K562 (cell line): Measurements from ENCODE around the gene ABCA7. TPM values are rescaled to one million over a fixed set of nuclear protein-coding genes. Genes with fewer than 3 reads are reported as not detected.

ENCODE experiments used
- ATAC-seq: fragments of 200-7000 bp; cut with Tn5 transposase; 3 replicates; pipeline ENCODE4 v1.9.1; 2020; ENCODE audit warnings: moderate library complexity
- BruUV-seq: library from RNA; stranded (reverse); fragments of 400-500 nt; replicated peaks from 2 replicates; lab custom pipeline; 2021; lab: Mats Ljungman, UMichigan
- CTCF ChIA-PET: fragments of 300-600 bp; formaldehyde crosslinking; extraction: SDS; loops from one replicate; lab custom pipeline; 2021; ENCODE audit warnings: low intra/inter-chr PET ratio; lab: Yijun Ruan, JAX
- POLR2A ChIA-PET: fragments of 300-600, 350-650 bp; sonication (Branson Sonifier 250); formaldehyde crosslinking; extraction: SDS; loops from one replicate; lab custom pipeline; 2021; ENCODE audit warnings: antibody characterized with exemption, inconsistent platforms; lab: Yijun Ruan, JAX
- DNase-seq, 4 experiments: peaks; one replicate each; pipeline versions ENCODE4 v3.0.0 to v3.0.0-alpha.2; 2011 to 2018; ENCODE audit warnings: low spot score in 3 of 4, mixed read lengths in 3 of 4; ENCODE audit errors: extremely low read depth in 1 of 4
- FAIRE-seq: peaks from 2 replicates; lab custom pipeline; 2011; peaks lifted over from hg19 to GRCh38; lab: Jason Lieb, UNC
- H2AFZ ChIP-seq: 2 replicates; pipeline ENCODE4 v1.6.0; 2011; ENCODE audit warnings: low read depth, low read length, control low read depth, inconsistent platforms
- H3K27ac ChIP-seq: fragments of 200-600 bp; 3 replicates; pipeline ENCODE4 v1.8.0; 2011; ENCODE audit warnings: low read depth, mild to moderate bottlenecking, control low read depth, inconsistent platforms, low read length, moderate library complexity, mixed read lengths; ENCODE audit errors: extremely low read depth
- H3K27me3 ChIP-seq, 2 experiments: fragments of 300-600 bp in 1 of 2; 2 replicates in 1 of 2; 3 replicates in 1 of 2; pipeline versions ENCODE4 v1.6.0 to v1.8.0; 2011; ENCODE audit warnings: inconsistent platforms in 2 of 2, low read length in 2 of 2, mild to moderate bottlenecking in 1 of 2, mixed read lengths in 1 of 2, moderate library complexity in 1 of 2; ENCODE audit not compliant: control insufficient read depth in 2 of 2, insufficient read depth in 2 of 2
- H3K36me3 ChIP-seq: fragments of 300-600 bp; 3 replicates; pipeline ENCODE4 v1.8.0; 2011; ENCODE audit warnings: mild to moderate bottlenecking, low read length, inconsistent platforms; ENCODE audit not compliant: control insufficient read depth, insufficient read depth
- H3K4me1 ChIP-seq, 2 experiments: fragments of 200-600 bp in 1 of 2; replicated peaks in 1 of 2; 2 replicates in 1 of 2; 3 replicates in 1 of 2; pipeline versions ENCODE4 v1.5.1 to v1.8.0; 2011; ENCODE audit warnings: inconsistent platforms in 2 of 2, low read length in 2 of 2, mild to moderate bottlenecking in 1 of 2, mixed read lengths in 1 of 2, moderate library complexity in 1 of 2; ENCODE audit not compliant: control insufficient read depth in 2 of 2, insufficient read depth in 2 of 2
- H3K4me2 ChIP-seq: 2 replicates; pipeline ENCODE4 v1.6.1; 2011; ENCODE audit warnings: low read length, control low read depth, inconsistent platforms, mixed read lengths; ENCODE audit not compliant: insufficient read depth
- H3K4me3 ChIP-seq: fragments of 200-600 bp; sonication (generic), shearing (Covaris generic); 2 replicates; pipeline ENCODE4 v1.5.1; 2016; ENCODE audit warnings: control low read depth, inconsistent platforms
- H3K79me2 ChIP-seq: fragments of 200-600 bp; 3 replicates; pipeline ENCODE4 v1.8.0; 2011; ENCODE audit warnings: low read length, inconsistent platforms; ENCODE audit not compliant: control insufficient read depth, insufficient read depth
- H3K9ac ChIP-seq, 2 experiments: 2 replicates each; pipeline versions ENCODE4 v1.6.0 to v1.6.1; 2011; ENCODE audit warnings: low read depth in 2 of 2, low read length in 2 of 2, control low read depth in 1 of 2, inconsistent platforms in 1 of 2, mild to moderate bottlenecking in 1 of 2, mixed read lengths in 1 of 2; ENCODE audit not compliant: insufficient read depth in 1 of 2
- H3K9me1 ChIP-seq: one replicate; pipeline ENCODE4 v1.6.0; 2011; ENCODE audit warnings: inconsistent platforms, mild to moderate bottlenecking, low read length, moderate library complexity; ENCODE audit not compliant: control insufficient read depth, insufficient read depth
- H3K9me3 ChIP-seq: replicated peaks from 2 replicates; pipeline ENCODE4 v1.5.1; 2011; ENCODE audit warnings: low read depth, low read length, inconsistent platforms; ENCODE audit not compliant: control insufficient read depth, insufficient read depth
- H4K20me1 ChIP-seq: replicated peaks from 2 replicates; pipeline ENCODE4 v1.6.1; 2011; ENCODE audit warnings: low read length, inconsistent platforms, mixed read lengths; ENCODE audit not compliant: control insufficient read depth, insufficient read depth
- CHD4 ChIP-seq: fragments of 200-600 bp; sonication (generic); IDR thresholded peaks from 3 replicates; pipeline ENCODE4 v1.6.1; 2012; ENCODE audit warnings: low read depth, mild to moderate bottlenecking, mixed read lengths, low read length, inconsistent platforms; ENCODE audit not compliant: insufficient read depth, insufficient replicate concordance, poor library complexity, severe bottlenecking
- GTF2F1 ChIP-seq: IDR thresholded peaks from 2 replicates; pipeline ENCODE4 v1.6.1; 2011; ENCODE audit warnings: low read depth, low read length, improper control_type of control experiment
- HDAC6 ChIP-seq: IDR thresholded peaks from 2 replicates; pipeline ENCODE4 v1.6.1; 2012; ENCODE audit warnings: low read depth, mild to moderate bottlenecking, control low read depth, inconsistent platforms, low read length, moderate library complexity
- LCOR ChIP-seq: sonication (generic); formaldehyde crosslinking; IDR thresholded peaks from 2 replicates; pipeline ENCODE4 v1.8.0; 2022; ENCODE audit warnings: mild to moderate bottlenecking, missing genetic modification reagents
- PCBP1 ChIP-seq: fragments of 200-400 bp; formaldehyde crosslinking; IDR thresholded peaks from 2 replicates; pipeline ENCODE4 v1.6.1; 2018; ENCODE audit warnings: mild to moderate bottlenecking, low read depth, low read length; ENCODE audit not compliant: poor library complexity, severe bottlenecking
- PHB ChIP-seq: fragments of 250-450 bp; sonication (Bioruptor Pico); IDR thresholded peaks from 2 replicates; pipeline ENCODE4 v1.5.0; 2021
- POLR2G ChIP-seq: fragments of 200-400 bp; formaldehyde crosslinking; IDR thresholded peaks from 2 replicates; pipeline ENCODE4 v1.6.1; 2017; ENCODE audit warnings: low read depth, mild to moderate bottlenecking, antibody characterized with exemption, low read length, moderate library complexity
- RBBP5 ChIP-seq: fragments of 200-600 bp; sonication (generic); IDR thresholded peaks from 2 replicates; pipeline ENCODE4 v1.6.1; 2012; ENCODE audit warnings: borderline replicate concordance, mild to moderate bottlenecking, low read length, control low read depth, inconsistent platforms; ENCODE audit not compliant: insufficient read depth, poor library complexity, severe bottlenecking
- RBFOX2 ChIP-seq: fragments of 200-400 bp; formaldehyde crosslinking; IDR thresholded peaks from 2 replicates; pipeline ENCODE4 v1.6.1; 2017; ENCODE audit warnings: low read depth, mild to moderate bottlenecking, low read length, moderate library complexity
- SIRT6 ChIP-seq: IDR thresholded peaks from one replicate; pipeline ENCODE4 v1.6.1; 2012; ENCODE audit warnings: low read depth, mild to moderate bottlenecking, control low read depth, inconsistent platforms, low read length, moderate library complexity
- SMARCC2 ChIP-seq: fragments of 450-650 bp; IDR thresholded peaks from 2 replicates; pipeline ENCODE4 v1.6.1; 2017; ENCODE audit warnings: antibody characterized with exemption, moderate library complexity, mild to moderate bottlenecking, low read depth
- SP1 ChIP-seq: sonication (generic); formaldehyde crosslinking; IDR thresholded peaks from 2 replicates; pipeline ENCODE4 v1.8.1; 2022; ENCODE audit warnings: mild to moderate bottlenecking, missing genetic modification reagents
- SRSF1 ChIP-seq: fragments of 200-400 bp; formaldehyde crosslinking; IDR thresholded peaks from 2 replicates; pipeline ENCODE4 v1.6.1; 2017; ENCODE audit warnings: mild to moderate bottlenecking, low read depth, low read length, moderate library complexity
- TRIM24 ChIP-seq, 2 experiments: fragments of 450-650 bp; IDR thresholded peaks; 2 replicates each; pipeline ENCODE4 v1.6.1; 2016
- ZNF121 ChIP-seq: sonication (generic); formaldehyde crosslinking; conservative IDR thresholded peaks from 2 replicates; pipeline ENCODE4 v1.8.0; 2022; ENCODE audit warnings: missing genetic modification reagents
- ZNF324 ChIP-seq: fragments of 250-450 bp; sonication (Bioruptor Pico); IDR thresholded peaks from 2 replicates; pipeline ENCODE4 v1.4.0; 2020; ENCODE audit warnings: mild to moderate bottlenecking
- WGBS: fragments of 100-300 bp; shearing (Covaris generic); methylation state at CpG from one replicate; pipeline ENCODE4 v1.1.6; 2016; ENCODE audit warnings: low coverage, mixed read lengths; ENCODE audit not compliant: insufficient coverage; ENCODE audit errors: missing lambda C conversion rate; 5-methylcytosine and 5-hydroxymethylcytosine counted together
- in situ Hi-C: fragments of 300-500 bp; cut with MboI; formaldehyde crosslinking; loops from 4 replicates; pipeline ENCODE4 v1.15.0; 2018; ENCODE audit warnings: inconsistent platforms, mixed read lengths
- intact Hi-C: fragments of 100-400 bp; cut with micrococcal nuclease; formaldehyde crosslinking; loops from 2 replicates; pipeline ENCODE4 v1.14.2; 2022
- polyA plus RNA-seq, 8 experiments: library from polyadenylated mRNA; depleted of rRNA in 4 of 8; stranded (reverse) in 5 of 8; unstranded in 3 of 8; fragments of >200 nt; fragmentation: Nextera tagmentation in 2 of 8; fragmentation: Illumina TruSeq in 1 of 8; extraction: Ambion mirVana in 2 of 8; extraction: Trizol in 1 of 8; gene quantifications; 2 replicates each; pipeline versions ENCODE4 v1.2.1 to v1.2.3, GENCODE V29; 2011 to 2014; ENCODE audit warnings: inconsistent platforms in 1 of 8, missing spikeins in 1 of 8
- total RNA-seq, 7 experiments: library from RNA; depleted of rRNA in 6 of 7; stranded (reverse); fragments of >200 nt in 6 of 7; fragmentation: Illumina TruSeq in 2 of 7; extraction: Trizol in 2 of 7; gene quantifications; 2 replicates each; pipeline versions ENCODE4 v1.2.1 to v1.2.3, GENCODE V29; 2011 to 2021; ENCODE audit warnings: low replicate concordance in 1 of 7
- TF ChIP-seq, protein P1 (sequence below), 2 experiments: fragments of 450-650 bp; IDR thresholded peaks; 2 replicates each; pipeline ENCODE4 v1.6.1; 2016

Gene ABCA7
- total and polyA plus RNA-seq, 9 of the 15 experiments (the other 6 are each of a cell fraction or from before 2014, with no cell fraction given) = 2.3 to 96.1 (median 31.2) TPM

DNA sequence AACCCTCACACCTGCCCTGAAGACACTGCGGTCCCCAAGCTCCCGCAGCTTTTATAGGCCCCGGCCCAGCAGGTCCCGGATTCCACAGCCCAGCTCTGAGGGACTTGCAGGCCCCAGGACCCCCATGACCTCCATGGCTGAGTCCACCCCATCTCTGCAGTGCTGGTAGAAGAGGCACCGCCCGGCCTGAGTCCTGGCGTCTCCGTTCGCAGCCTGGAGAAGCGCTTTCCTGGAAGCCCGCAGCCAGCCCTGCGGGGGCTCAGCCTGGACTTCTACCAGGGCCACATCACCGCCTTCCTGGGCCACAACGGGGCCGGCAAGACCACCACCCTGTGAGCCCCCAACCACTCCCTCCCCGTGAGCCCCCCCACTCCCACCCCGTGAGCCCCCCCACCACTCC is 9.2 kb downstream of the ABCA7 start:
- peaks cover 7 to 66% of the 10 kb centered on the region in 2 experiments for H3K4me1 ChIP-seq
- H3K27me3 ChIP-seq = no peaks in the 10 kb centered on the region
- FAIRE-seq (no peak), ATAC-seq (no peak), DNase-seq (no peak)
- WGBS = 97% methylated on average over 9 of the region's 17 CpGs
- H3K9me1 ChIP-seq = no peaks in the 10 kb centered on the region
- peak; percentile 45; the same call in 1 of the 2 replicates for TF ChIP-seq RBFOX2
- peak; percentile 45 for TF ChIP-seq POLR2G
- TF ChIP-seq ZNF324 = no peak
- TF ChIP-seq PCBP1 = peak; percentile 85
- CTCF ChIA-PET = no interaction called here
- H4K20me1 ChIP-seq = no peaks in the 10 kb centered on the region
- no peaks in the 10 kb centered on the region for H3K9me3 ChIP-seq
- intact Hi-C loops (no loop called here), in situ Hi-C loops (no loop called here)
- H3K9ac ChIP-seq = no peak overlapping the region
- H3K27ac ChIP-seq = no peak overlapping the region
- POLR2A ChIA-PET = interaction anchor here (1.2 kb wide), 1 partner anchor 9 kb away, joined by 3 read pairs; no protein-coding TSS in a partner anchor
- no peak overlapping the region for H3K4me3 ChIP-seq
- no TSS peak for BruUV-seq
- H3K36me3 ChIP-seq = peaks cover 66% of the 10 kb centered on the region; the same call in 2 of the 3 replicates
- peaks cover 11% of the 10 kb centered on the region for H3K79me2 ChIP-seq
- no peak overlapping the region for H3K4me2 ChIP-seq
- H2AFZ ChIP-seq = no peak overlapping the region

DNA sequence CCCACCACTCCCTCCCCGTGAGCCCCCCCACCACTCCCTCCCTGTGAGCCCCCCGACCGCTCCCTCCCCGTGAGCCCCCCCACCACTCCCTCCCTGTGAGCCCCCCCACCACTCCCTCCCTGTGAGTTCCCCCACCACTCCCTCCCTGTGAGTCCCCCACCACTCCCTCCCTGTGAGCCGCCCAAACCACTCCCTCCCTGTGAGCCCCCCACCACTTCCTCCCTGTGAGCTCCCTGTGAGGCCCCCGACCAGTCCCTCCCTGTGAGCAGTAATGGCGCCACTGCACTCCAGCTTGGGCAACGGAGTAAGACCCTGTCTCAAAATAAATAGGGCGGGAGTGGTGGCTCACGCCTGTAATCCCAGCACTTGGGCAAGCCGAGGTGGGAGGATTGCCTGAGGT is 9.9 kb downstream of the ABCA7 start:
- H3K79me2 ChIP-seq = peaks cover 11% of the 10 kb centered on the region
- H3K27ac ChIP-seq = no peak overlapping the region
- WGBS = 96% methylated on average over 6 of the region's 11 CpGs
- DNase-seq (no peak), ATAC-seq (no peak), FAIRE-seq (no peak)
- peaks cover 68% of the 10 kb centered on the region for H3K36me3 ChIP-seq
- intact Hi-C loops (no loop called here), in situ Hi-C loops (no loop called here)
- CTCF ChIA-PET = no interaction called here
- POLR2A ChIA-PET = no interaction called here
- H3K27me3 ChIP-seq = no peaks in the 10 kb centered on the region
- no peaks in the 10 kb centered on the region for H3K9me3 ChIP-seq
- H4K20me1 ChIP-seq = 0 out of 2 replicates have a peak, but pooled peaks cover 4% of the 10 kb centered on the region
- no peak overlapping the region for H3K9ac ChIP-seq
- no peak overlapping the region for H3K4me3 ChIP-seq
- BruUV-seq = no TSS peak
- no peak overlapping the region for H3K4me2 ChIP-seq
- no peak overlapping the region for H2AFZ ChIP-seq
- H3K9me1 ChIP-seq = no peaks in the 10 kb centered on the region
- peaks cover 2 to 67% of the 10 kb centered on the region in 2 experiments for H3K4me1 ChIP-seq
- no peak for TF ChIP-seq ZNF121 (CRISPR knock-in tag)
- TF ChIP-seq GTF2F1 = no peak
- no peak for TF ChIP-seq LCOR (CRISPR knock-in tag)
- TF ChIP-seq, protein P1, sequence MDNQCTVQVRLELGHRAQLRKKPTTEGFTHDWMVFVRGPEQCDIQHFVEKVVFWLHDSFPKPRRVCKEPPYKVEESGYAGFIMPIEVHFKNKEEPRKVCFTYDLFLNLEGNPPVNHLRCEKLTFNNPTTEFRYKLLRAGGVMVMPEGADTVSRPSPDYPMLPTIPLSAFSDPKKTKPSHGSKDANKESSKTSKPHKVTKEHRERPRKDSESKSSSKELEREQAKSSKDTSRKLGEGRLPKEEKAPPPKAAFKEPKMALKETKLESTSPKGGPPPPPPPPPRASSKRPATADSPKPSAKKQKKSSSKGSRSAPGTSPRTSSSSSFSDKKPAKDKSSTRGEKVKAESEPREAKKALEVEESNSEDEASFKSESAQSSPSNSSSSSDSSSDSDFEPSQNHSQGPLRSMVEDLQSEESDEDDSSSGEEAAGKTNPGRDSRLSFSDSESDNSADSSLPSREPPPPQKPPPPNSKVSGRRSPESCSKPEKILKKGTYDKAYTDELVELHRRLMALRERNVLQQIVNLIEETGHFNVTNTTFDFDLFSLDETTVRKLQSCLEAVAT (IDR thresholded peaks at IDR 0.05) = no peak
- no peak for TF ChIP-seq SIRT6
- no peak for TF ChIP-seq PHB (CRISPR knock-in tag)
- TF ChIP-seq SMARCC2 = no peak
- no peak for TF ChIP-seq RBBP5
- no peak for TF ChIP-seq SRSF1
- no peak for TF ChIP-seq HDAC6
- TF ChIP-seq TRIM24 (IDR thresholded peaks at IDR 0.05) = no peak
- no peak for TF ChIP-seq SP1 (CRISPR knock-in tag)
- no peak for TF ChIP-seq CHD4
